Measurements from ENCODE around the gene SHMT2.

Gene SHMT2

DNA sequence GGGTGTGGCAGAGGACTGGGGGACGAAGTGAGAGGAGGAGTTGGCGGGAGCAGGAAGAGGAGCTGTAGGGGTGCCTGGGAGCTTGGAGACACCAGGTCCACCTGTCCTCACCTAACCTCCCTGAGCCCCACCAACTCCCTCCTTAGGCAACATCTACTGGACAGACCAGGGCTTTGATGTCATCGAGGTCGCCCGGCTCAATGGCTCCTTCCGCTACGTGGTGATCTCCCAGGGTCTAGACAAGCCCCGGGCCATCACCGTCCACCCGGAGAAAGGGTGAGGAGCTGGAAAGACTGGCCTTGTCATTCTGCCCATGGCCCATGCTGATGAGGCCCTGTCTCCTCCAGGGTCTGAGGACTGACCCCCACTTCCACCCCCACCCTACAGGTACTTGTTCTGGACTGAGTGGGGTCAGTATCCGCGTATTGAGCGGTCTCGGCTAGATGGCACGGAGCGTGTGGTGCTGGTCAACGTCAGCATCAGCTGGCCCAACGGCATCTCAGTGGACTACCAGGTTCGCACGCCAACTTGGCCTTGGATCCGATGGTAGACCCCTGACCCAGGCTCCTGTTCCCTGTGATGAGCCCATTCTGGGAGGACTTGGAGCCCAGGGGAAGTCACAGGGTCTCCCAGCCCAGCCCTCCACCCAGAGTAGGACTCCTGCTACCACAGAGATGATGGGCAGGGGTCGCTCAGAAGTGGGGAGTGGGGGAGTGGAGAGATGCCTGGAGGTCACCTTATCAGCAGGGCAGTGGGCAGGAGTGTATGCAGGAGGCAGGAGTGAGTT, 45.4 kb upstream of the SHMT2 start:
- in situ Hi-C loops (cut with MboI; ENCODE audit: low pct_unique_long_range_greater_than_20kb, low sequenced_read_pairs, unreplicated experiment) = loop anchor here (5.0 kb wide), 1 partner anchor 62 kb away; no protein-coding TSS in a partner anchor
- TF ChIP-seq, protein P1, sequence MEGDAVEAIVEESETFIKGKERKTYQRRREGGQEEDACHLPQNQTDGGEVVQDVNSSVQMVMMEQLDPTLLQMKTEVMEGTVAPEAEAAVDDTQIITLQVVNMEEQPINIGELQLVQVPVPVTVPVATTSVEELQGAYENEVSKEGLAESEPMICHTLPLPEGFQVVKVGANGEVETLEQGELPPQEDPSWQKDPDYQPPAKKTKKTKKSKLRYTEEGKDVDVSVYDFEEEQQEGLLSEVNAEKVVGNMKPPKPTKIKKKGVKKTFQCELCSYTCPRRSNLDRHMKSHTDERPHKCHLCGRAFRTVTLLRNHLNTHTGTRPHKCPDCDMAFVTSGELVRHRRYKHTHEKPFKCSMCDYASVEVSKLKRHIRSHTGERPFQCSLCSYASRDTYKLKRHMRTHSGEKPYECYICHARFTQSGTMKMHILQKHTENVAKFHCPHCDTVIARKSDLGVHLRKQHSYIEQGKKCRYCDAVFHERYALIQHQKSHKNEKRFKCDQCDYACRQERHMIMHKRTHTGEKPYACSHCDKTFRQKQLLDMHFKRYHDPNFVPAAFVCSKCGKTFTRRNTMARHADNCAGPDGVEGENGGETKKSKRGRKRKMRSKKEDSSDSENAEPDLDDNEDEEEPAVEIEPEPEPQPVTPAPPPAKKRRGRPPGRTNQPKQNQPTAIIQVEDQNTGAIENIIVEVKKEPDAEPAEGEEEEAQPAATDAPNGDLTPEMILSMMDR (IDR thresholded peaks at IDR 0.05; ENCODE audit: extremely low read depth, insufficient read depth, missing control alignments) = no peak
- no peak for DNase-seq (ENCODE audit: low spot score)

DNA sequence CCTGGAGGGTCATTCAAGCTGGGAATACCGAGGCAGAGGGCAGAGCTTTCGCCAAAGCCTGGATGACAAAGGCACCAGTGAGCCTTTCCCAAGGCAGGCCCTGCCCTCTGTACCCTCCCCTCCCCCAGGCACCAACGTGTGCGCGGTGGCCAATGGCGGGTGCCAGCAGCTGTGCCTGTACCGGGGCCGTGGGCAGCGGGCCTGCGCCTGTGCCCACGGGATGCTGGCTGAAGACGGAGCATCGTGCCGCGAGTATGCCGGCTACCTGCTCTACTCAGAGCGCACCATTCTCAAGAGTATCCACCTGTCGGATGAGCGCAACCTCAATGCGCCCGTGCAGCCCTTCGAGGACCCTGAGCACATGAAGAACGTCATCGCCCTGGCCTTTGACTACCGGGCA, 44.1 kb upstream of the SHMT2 start:
- in situ Hi-C loops (cut with MboI; ENCODE audit: low pct_unique_long_range_greater_than_20kb, low sequenced_read_pairs, unreplicated experiment) = no loop called here
- TF ChIP-seq, protein P1 (IDR thresholded peaks at IDR 0.05; ENCODE audit: extremely low read depth, insufficient read depth, missing control alignments) = no peak
- DNase-seq (ENCODE audit: low spot score) = no peak

DNA sequence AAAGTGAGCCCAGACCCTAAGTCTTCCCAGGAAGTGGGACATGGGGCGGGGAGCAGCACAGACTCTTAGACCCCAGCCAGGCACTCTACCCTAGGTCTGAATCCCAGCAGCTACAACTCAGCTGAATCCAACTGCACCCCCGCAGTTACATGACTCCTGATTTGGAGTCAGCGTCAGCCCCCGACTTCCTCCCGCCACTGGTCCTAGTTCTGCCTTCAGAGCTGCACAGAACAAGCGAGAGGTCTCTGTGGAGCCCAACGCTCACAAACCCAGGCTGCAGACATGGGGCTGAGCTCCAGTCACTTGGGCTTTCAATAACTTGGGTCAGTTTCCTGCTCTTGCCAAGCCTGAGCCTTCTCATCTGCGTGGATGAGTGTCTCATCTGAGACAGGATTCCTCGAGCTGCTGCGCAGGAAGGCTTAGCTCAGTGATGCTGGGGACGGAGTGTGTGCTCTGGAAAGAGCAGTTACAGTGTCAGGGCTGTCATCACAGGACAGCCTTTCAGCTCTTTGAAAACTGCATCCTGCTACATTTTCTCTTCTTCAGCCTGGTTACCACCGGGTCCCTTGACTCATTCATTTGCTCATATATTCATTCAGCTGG, 43.5 kb upstream of the SHMT2 start:
- DNase-seq (ENCODE audit: low spot score) = no peak
- in situ Hi-C loops (cut with MboI; ENCODE audit: low pct_unique_long_range_greater_than_20kb, low sequenced_read_pairs, unreplicated experiment) = no loop called here
- TF ChIP-seq, protein P1 (IDR thresholded peaks at IDR 0.05; ENCODE audit: extremely low read depth, insufficient read depth, missing control alignments) = no peak

DNA sequence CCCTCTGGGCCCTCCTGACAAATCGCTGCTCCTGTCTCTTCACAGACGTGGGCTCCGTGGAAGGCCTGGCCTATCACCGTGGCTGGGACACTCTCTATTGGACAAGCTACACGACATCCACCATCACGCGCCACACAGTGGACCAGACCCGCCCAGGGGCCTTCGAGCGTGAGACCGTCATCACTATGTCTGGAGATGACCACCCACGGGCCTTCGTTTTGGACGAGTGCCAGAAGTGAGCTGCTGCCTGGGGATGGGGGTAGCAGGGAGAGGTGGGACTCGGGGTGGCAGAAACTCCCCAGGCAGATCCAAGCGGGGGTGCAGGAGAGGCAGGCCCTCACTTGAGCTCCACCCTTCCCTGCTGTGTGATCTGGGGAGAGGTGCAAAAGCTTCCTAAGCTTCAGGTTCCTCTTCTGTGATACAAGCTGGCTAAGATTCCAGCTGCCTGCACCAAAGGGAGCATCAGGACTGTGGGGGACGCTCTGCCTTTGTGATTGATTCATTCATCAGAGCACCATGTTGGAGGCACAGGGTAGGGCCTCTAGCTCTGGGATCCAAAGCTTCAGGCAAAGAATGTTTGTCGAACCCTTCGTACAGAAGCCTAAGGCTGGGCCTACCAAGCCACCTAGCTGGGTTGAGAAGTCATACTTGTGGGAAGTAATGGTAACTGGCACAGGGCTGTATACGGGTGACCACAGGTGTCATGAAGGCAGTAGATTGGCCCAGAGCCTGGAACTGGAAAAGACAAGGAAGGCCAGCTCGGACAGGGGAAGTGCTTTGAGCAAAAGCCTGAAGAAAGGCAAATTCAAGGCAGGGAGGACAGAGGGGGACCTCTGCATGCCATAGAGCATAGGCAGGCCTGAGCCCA, 42.1 kb upstream of the SHMT2 start:
- in situ Hi-C loops (cut with MboI; ENCODE audit: low pct_unique_long_range_greater_than_20kb, low sequenced_read_pairs, unreplicated experiment) = no loop called here
- TF ChIP-seq, protein P1 (IDR thresholded peaks at IDR 0.05; ENCODE audit: extremely low read depth, insufficient read depth, missing control alignments) = no peak

DNA sequence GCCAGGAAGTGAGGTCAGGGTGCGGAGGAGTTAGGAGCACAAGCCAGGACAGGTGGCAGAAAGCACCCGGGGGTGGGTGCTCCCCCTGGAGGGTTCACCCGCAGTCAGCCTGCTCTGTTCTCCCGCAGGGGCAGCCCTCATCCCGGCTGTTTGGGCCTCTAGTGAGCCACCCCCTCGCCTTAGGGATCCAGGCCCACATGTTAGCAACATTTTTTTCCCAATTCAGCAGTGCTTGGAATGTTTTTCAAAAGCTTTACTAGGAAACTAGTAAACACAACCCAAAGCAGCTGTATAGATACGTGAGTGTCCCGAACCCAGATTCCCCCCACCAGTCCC, 41.5 kb upstream of the SHMT2 start:
- in situ Hi-C loops (cut with MboI; ENCODE audit: low pct_unique_long_range_greater_than_20kb, low sequenced_read_pairs, unreplicated experiment) = no loop called here
- TF ChIP-seq, protein P1 (IDR thresholded peaks at IDR 0.05; ENCODE audit: extremely low read depth, insufficient read depth, missing control alignments) = no peak
- DNase-seq (ENCODE audit: low spot score) = no peak

More for the DNA sequence above, 42.1 kb upstream of the SHMT2 start:
- no peak for DNase-seq (ENCODE audit: low spot score)

DNA sequence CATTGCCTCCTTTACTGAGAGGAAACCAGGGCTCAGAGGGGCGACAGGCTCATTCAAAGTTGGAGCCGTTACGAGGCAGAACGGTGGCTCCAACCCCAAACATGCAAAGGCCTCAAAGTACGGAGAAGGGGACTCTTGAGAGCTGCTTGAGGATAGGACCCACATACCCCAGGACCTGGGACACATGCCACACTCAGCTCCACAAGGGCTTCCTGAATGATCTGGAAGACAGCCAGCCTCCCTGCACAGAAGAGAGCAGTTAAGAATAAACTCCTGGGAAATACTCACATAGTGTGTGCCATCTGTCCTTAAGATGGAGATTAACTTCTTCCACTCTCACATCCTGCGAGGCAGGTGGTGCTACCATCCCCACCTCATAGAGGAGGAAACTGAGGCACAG, 39.5 kb upstream of the SHMT2 start:
- no peak for DNase-seq (ENCODE audit: low spot score)
- in situ Hi-C loops (cut with MboI; ENCODE audit: low pct_unique_long_range_greater_than_20kb, low sequenced_read_pairs, unreplicated experiment) = no loop called here
- TF ChIP-seq, protein P1 (IDR thresholded peaks at IDR 0.05; ENCODE audit: extremely low read depth, insufficient read depth, missing control alignments) = no peak
